ENCODE results near the gene TNF.

Gene TNF

GRCh38 chr6:31575335-31575901, at the start of gene TNF:
Gene TNF (plus strand): TSS chr6:31575565. CDS start chr6:31575742, 177 bp downstream.
- peak; percentile 82 for DNase-seq

- DNase-seq, result no peak
These were observed 49.3 kb upstream of the TNF start for GRCh38 chr6:31525932-31526591.

GRCh38 chr6:31528307-31528777, 47.0 kb upstream of the TNF start:
- no peak for DNase-seq

DNA sequence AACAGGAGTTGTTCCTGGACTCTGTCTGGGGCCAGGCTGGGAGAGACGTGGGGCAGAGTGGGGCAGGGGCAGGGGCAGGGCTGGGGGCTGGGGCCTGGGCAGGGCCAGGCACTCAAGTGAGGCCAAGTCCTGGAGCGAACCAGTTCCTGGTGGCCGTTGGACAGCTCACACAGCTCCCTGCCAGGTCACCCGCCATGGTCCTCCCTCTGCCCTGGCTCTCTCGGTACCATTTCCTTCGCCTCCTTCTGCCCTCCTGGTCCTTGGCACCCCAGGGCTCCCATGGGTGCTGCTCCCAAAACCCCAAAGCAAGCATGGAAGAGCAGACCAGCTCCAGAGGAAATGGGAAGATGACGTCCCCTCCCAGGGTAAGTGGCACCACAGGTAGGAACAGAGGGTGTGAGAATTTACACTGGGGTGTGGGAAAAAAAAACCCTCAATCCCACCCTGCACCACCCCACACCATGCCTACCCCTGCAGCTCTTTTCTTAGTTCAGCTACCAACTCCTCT, 46.5 kb upstream of the TNF start, which contains the start of gene MCCD1:
MCCD1 (plus strand) TSS at position 142 of the 508 bp plus-strand sequence; CDS start at position 195, 53 bp downstream.
- DNase-seq, result no peak

DNA sequence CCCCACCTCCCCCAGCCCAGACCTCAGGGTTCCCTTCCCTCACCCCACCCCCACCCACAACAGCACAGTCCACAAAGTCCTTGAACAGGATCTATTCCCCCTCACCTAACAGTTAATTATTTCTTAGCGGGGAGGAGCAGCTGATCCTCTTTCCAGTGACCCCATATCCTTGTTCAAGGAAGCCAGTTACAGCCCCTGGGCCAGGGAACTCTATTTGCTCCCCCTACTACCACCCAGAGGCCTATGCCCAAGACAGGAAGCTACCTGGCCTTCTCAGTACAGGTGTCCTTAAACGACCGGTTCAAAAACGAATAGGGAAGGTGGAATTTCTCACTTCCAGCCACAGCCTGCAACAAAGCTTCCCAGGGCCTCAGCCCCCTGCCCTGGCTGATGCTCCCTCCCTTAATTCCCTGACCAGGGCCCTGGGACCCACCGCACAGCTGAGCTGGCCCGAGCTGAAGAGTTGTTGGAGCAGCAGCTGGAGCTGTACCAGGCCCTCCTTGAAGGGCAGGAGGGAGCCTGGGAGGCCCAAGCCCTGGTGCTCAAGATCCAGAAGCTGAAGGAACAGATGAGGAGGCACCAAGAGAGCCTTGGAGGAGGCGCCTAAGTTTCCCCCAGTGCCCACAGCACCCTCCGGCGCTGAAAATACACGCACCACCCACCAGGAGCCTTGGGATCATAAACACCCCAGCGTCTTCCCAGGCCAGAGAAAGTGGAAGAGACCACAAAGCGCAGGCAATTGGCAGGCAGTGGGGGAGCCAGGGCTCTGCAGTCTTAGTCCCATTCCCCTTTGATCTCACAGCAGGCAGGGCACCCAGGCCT, 45.8 kb upstream of the TNF start:
- DNase-seq, result no peak

GRCh38 chr6:31530659-31531058, 44.7 kb upstream of the TNF start:
- no peak for DNase-seq

GRCh38 chr6:31531162-31531561, 44.2 kb upstream of the TNF start:
- no peak for DNase-seq

DNA sequence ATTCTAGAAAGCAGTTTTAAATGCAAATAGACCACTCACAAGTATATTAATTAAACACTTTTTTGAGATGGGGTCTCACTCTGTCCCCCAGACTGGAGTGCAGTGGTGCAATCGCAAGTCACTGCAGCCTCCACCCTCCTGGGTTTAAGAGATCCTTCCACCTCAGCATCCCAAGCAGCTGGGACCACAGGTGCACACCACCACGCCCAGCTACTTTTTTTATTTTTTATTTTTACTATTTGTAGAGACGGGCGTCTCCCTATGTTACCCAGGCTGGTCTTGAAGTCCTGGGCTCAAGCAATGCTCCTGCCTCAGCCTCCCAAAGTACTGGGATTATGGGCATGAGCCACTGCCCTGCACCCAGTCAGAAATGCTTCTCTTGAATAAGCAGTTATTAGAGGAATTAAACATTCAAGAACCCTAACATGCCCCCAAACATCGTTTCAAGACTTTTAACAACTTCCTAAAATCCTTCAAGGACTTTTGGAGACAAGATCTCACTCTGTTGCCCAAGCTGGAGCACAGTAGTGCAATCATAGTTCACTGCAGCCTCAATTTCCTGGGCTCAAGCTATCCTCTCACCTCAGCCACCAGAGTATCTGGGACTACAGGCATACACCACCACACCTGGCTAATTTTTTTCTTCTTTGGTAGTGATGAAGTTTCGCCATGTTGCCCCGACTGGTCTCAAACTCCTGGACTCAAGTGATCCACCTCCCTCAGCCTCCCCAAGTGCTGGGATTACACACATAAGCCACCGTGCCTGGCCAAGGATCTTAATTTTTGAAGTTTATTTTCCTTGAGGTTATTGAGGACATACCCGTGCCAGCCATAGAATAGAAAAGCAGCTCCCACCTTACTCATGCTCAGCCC, 43.4 kb upstream of the TNF start:
- DNase-seq, result no peak

- DNase-seq, result no peak
These were observed 42.5 kb upstream of the TNF start for GRCh38 chr6:31532644-31533454.

GRCh38 chr6:31533455-31533841, 41.9 kb upstream of the TNF start:
- no peak for DNase-seq

DNA sequence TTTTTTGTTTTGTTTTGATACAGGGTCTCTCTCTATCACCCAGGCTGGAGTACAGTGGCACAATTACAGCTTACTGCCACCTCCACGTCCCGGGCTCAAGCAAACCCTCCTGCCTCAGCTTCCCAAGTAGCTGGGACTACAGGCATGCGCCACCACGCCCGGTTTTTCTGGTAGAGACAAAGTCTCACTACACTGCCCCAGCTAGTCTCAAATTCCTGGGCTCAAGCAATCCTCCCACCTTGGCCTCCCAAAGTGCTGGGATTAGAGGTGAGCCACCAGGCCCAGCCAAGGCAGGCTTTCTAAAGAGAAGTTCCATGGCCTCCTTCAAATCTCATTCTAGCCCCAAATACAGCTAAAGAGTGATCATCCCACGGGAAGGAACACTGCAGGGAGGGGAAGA, 41.4 kb upstream of the TNF start:
- DNase-seq, result no peak

- DNase-seq, result no peak
These were observed 40.8 kb upstream of the TNF start for GRCh38 chr6:31534521-31535040.

- no peak for DNase-seq
These were observed 39.6 kb upstream of the TNF start for GRCh38 chr6:31535538-31536324.

DNA sequence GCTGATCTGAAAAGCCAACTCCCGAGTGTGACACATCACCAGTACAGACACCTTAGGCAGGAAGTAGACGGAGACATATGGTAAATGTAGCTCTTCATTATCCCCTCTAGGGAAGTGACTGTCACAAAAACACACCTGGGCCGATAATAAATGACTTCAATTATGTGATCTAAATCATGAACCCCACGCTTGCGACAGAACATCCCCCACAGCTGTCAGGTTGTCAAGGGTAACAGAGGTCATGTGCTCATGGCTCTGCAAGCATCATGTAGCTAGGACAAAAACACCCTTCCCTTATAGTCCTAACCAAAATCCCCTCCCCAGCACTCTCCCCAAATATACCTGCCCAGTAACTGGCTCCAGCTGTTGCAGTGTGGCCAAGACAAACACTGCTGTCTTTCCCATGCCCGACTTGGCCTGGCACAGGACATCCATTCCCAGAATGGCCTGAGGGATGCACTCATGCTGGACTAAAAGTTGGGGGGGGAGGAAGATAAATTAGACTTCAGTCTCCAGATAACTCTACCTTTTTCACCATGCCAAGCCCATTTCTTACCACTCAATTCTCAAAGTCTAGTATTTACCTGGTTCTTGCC, 36.5 kb upstream of the TNF start:
- DNase-seq, result no peak

DNA sequence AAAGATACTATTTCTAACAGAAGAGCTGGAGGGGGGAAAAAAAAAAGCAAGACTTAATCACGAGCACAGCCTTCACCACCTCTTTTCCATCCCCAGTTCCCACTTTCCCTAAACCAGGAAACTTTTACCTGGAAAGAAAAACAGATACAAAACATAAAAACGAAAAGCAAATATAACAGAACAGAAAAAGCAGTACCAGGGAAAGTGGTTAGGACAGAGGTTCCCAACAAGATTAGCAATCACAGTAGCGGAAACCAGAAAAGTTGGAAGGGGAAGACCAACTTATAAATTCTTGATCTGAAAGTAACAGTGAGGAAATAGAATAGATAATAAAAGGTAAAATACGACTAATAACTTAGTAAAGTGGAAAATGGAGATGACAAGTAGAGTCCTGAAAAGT, 34.7 kb upstream of the TNF start:
- no peak for DNase-seq

DNA sequence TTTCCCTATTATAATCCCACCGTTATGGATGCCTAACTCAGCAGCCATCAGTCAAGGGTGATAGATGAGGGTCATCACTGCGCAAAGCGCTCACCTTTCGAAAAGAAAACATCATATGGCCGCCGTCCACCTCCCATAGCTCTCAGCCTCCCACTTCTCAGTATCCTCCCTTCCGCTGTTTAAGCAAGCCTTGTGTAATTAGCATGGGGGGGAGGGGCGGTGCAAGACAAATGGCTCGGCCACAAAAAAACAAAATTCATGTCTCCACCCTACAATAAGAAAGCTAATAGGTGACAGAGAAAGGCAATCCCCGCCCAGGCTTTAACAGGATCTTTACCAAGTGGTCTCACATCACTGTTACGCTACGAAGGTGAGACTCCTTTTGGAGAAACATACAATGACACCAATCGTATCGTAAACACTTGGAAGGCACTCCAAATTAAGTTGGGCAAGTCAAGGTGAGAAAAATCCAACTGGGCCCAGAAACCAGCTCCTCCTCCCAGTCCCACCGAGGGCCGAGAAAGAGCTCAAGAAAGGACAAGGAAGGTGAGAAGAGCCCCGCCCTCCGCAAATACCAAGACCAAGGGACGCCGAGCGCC, 34.2 kb upstream of the TNF start:
- peak; percentile 50 for DNase-seq

GRCh38 chr6:31541658-31542521, 33.5 kb upstream of the TNF start, which contains the start of gene DDX39B:
Gene DDX39B (minus strand): TSS chr6:31542003. CDS start chr6:31540532, 1,471 bp downstream.
- peak; percentile 94 for DNase-seq

DNA sequence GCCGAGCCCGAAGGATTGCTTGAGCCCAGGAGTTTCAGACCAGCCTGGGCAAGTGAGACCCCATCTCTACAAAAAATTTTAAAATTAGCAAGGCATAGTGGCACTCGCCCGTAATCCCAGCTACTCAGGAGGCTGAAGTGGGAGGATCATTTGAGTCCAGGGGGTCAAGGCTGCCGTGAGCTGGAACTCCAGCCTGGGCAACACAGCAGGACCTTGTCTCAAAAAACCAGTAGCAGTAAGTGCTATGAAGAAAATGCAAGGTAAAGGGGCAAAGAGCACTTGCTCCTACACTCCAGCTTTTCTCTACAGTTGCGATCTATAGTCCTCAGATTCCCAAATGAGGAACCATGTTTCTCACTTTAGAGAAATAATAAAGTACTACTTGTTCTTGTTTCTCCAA, 31.7 kb upstream of the TNF start:
- no peak for DNase-seq

DNA sequence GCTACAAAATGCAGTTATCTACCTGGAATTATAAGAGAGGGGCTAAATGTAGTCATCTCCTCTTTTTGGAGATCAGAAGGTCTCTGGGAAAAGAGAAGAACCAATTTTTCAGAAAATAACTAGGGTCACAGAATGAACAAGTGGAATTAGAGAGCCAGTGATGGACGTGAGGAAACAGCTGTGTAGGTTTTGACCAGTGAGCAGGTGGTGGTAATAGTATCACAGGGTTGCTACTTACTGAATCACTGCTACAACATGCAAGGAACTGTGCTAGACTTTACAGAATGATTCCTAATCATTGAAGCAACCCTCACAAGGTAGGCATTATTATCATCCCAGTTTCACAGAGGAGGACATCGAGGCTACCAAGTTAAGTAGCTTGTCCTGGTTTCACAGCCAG, 30.7 kb upstream of the TNF start:
- DNase-seq, result no peak

Measured in stimulated activated naive CD4-positive, alpha-beta T cell treated with Interleukin-2 at 50 U/mL for 16 hours (primary cell).